SK-N-SH treated with all-trans-retinoic acid at 6 μM for 48 hours (cell line): Measurements from ENCODE around the gene WDR20.

Source experiments
- ARNTL ChIP-seq: fragments of 450-650 bp; formaldehyde crosslinking; IDR thresholded peaks from 2 replicates; pipeline ENCODE4 v1.5.0; 2020; ENCODE audit warnings: low read depth, mild to moderate bottlenecking, moderate library complexity, borderline replicate concordance
- ISL1 ChIP-seq: fragments of 250-450 bp; sonication (Bioruptor Pico); IDR thresholded peaks from 2 replicates; pipeline ENCODE4 v2.1.2; 2022; ENCODE audit warnings: mild to moderate bottlenecking, moderate library complexity
- OSR1 ChIP-seq: fragments of 250-450 bp; sonication (Bioruptor Pico); IDR thresholded peaks from 2 replicates; pipeline ENCODE4 v1.8.0; 2022; ENCODE audit warnings: moderate library complexity, mild to moderate bottlenecking, inconsistent platforms
- PPARA ChIP-seq: fragments of 250-450 bp; sonication (Bioruptor Pico); IDR thresholded peaks from 2 replicates; pipeline ENCODE4 v1.5.0; 2020; ENCODE audit warnings: mild to moderate bottlenecking, borderline replicate concordance
- RARB ChIP-seq: fragments of 250-450 bp; sonication (Bioruptor Pico); IDR thresholded peaks from 2 replicates; pipeline ENCODE4 v1.8.0; 2021; ENCODE audit warnings: mild to moderate bottlenecking, moderate library complexity
- TCF4 ChIP-seq: fragments of 250-450 bp; sonication (Bioruptor Pico); IDR thresholded peaks from 2 replicates; pipeline ENCODE4 v1.8.0; 2021; ENCODE audit warnings: mild to moderate bottlenecking, moderate library complexity, borderline replicate concordance
- ZFP3 ChIP-seq: fragments of 250-450 bp; sonication (Bioruptor Pico); IDR thresholded peaks from 2 replicates; pipeline ENCODE4 v1.5.0; 2020; ENCODE audit warnings: mild to moderate bottlenecking, moderate library complexity
- ZNF565 ChIP-seq: fragments of 450-650 bp; formaldehyde crosslinking; conservative IDR thresholded peaks from 2 replicates; pipeline ENCODE4 v1.5.0; 2020; ENCODE audit warnings: low read depth, mild to moderate bottlenecking, moderate library complexity
- ZNF70 ChIP-seq: fragments of 450-650 bp; formaldehyde crosslinking; IDR thresholded peaks from 2 replicates; pipeline ENCODE4 v1.5.0; 2020; ENCODE audit warnings: mild to moderate bottlenecking, moderate library complexity
- TF ChIP-seq, protein P1 (sequence below): fragments of 250-450 bp; sonication (Bioruptor Pico); IDR thresholded peaks from 2 replicates; pipeline ENCODE4 v1.5.1; 2021; ENCODE audit warnings: mild to moderate bottlenecking, moderate library complexity
- TF ChIP-seq, protein P2 (sequence below): fragments of 250-450 bp; sonication (Bioruptor Pico); IDR thresholded peaks from 2 replicates; pipeline ENCODE4 v1.5.0; 2020; ENCODE audit warnings: mild to moderate bottlenecking, moderate library complexity

DNA sequence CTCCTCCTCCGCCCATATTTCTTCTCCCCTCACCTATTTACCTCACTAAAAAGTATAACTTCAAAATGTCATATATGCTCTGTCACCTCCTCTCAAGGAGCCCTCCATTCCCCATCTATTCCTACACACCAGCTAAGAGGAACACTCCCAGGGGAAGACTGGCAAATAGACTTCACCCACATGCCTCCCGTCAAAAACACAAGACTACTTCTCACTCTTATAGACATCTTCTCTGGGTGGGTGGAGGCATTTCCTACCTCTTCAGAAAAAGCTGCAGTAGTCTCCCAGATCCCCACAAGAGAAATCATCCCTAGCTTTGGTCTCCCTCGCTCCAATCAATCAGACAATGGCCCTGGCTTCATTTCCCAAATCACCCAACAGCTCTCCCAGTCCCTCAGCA, 99.1 kb downstream of the WDR20 start:
- no peak for TF ChIP-seq ZNF70
- no peak for TF ChIP-seq ZNF565
- TF ChIP-seq ZFP3 (CRISPR knock-in tag), result no peak
- TF ChIP-seq, protein P1, sequence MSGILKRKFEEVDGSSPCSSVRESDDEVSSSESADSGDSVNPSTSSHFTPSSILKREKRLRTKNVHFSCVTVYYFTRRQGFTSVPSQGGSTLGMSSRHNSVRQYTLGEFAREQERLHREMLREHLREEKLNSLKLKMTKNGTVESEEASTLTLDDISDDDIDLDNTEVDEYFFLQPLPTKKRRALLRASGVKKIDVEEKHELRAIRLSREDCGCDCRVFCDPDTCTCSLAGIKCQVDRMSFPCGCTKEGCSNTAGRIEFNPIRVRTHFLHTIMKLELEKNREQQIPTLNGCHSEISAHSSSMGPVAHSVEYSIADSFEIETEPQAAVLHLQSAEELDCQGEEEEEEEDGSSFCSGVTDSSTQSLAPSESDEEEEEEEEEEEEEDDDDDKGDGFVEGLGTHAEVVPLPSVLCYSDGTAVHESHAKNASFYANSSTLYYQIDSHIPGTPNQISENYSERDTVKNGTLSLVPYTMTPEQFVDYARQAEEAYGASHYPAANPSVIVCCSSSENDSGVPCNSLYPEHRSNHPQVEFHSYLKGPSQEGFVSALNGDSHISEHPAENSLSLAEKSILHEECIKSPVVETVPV (CRISPR knock-in tag), result no peak
- TF ChIP-seq, protein P2, sequence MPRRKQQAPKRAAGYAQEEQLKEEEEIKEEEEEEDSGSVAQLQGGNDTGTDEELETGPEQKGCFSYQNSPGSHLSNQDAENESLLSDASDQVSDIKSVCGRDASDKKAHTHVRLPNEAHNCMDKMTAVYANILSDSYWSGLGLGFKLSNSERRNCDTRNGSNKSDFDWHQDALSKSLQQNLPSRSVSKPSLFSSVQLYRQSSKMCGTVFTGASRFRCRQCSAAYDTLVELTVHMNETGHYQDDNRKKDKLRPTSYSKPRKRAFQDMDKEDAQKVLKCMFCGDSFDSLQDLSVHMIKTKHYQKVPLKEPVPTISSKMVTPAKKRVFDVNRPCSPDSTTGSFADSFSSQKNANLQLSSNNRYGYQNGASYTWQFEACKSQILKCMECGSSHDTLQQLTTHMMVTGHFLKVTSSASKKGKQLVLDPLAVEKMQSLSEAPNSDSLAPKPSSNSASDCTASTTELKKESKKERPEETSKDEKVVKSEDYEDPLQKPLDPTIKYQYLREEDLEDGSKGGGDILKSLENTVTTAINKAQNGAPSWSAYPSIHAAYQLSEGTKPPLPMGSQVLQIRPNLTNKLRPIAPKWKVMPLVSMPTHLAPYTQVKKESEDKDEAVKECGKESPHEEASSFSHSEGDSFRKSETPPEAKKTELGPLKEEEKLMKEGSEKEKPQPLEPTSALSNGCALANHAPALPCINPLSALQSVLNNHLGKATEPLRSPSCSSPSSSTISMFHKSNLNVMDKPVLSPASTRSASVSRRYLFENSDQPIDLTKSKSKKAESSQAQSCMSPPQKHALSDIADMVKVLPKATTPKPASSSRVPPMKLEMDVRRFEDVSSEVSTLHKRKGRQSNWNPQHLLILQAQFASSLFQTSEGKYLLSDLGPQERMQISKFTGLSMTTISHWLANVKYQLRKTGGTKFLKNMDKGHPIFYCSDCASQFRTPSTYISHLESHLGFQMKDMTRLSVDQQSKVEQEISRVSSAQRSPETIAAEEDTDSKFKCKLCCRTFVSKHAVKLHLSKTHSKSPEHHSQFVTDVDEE (CRISPR knock-in tag), result no peak
- TF ChIP-seq TCF4 (CRISPR knock-in tag), result no peak
- no peak for TF ChIP-seq ISL1 (CRISPR knock-in tag)
- TF ChIP-seq PPARA, result no peak
- TF ChIP-seq ARNTL (CRISPR knock-in tag), result no peak
- TF ChIP-seq OSR1 (CRISPR knock-in tag), result no peak
- TF ChIP-seq RARB (CRISPR knock-in tag), result no peak
